Parathyroid adenoma (tissue), 2 donors: ENCODE measurements around the gene PCCA.
"Not testable (repeated sequence)": the region's sequence is repeated elsewhere in the genome, so short reads cannot be mapped to it uniquely, and the experiment has no call there.

Source experiments
- H2AFZ ChIP-seq: fragments of 300-600 bp; sonication (generic); one replicate; pipeline ENCODE4 v1.7.0; 2017; ENCODE audit warnings: antibody characterized with exemption, mild to moderate bottlenecking
- H3K27ac ChIP-seq: fragments of 300-600 bp; sonication (generic); one replicate; pipeline ENCODE4 v1.7.0; 2017
- H3K27me3 ChIP-seq: fragments of 300-600 bp; sonication (generic); one replicate; pipeline ENCODE4 v1.7.0; 2017; ENCODE audit warnings: low read length; ENCODE audit not compliant: control insufficient read depth, insufficient read depth
- H3K36me3 ChIP-seq: fragments of 300-600 bp; sonication (generic); one replicate; pipeline ENCODE4 v1.7.0; 2017; ENCODE audit warnings: low read length; ENCODE audit not compliant: control insufficient read depth, insufficient read depth
- H3K4me1 ChIP-seq: fragments of 300-600 bp; sonication (generic); one replicate; pipeline ENCODE4 v1.7.0; 2017; ENCODE audit warnings: control low read depth
- H3K4me2 ChIP-seq: fragments of 300-600 bp; sonication (generic); one replicate; pipeline ENCODE4 v1.7.0; 2017; ENCODE audit warnings: low read length
- H3K4me3 ChIP-seq: fragments of 300-600 bp; sonication (generic); one replicate; pipeline ENCODE4 v1.7.0; 2017; ENCODE audit warnings: low read depth, low read length
- H3K79me2 ChIP-seq: fragments of 300-600 bp; sonication (generic); one replicate; pipeline ENCODE4 v1.7.0; 2017; ENCODE audit warnings: control low read depth
- H3K9ac ChIP-seq: fragments of 300-600 bp; sonication (generic); one replicate; pipeline ENCODE4 v1.7.0; 2017; ENCODE audit warnings: mild to moderate bottlenecking
- H3K9me3 ChIP-seq: fragments of 300-600 bp; sonication (generic); one replicate; pipeline ENCODE4 v1.7.0; 2017; ENCODE audit warnings: low read length; ENCODE audit not compliant: control insufficient read depth
- CTCF ChIP-seq: fragments of 300-600 bp; sonication (generic); IDR thresholded peaks from one replicate; pipeline ENCODE4 v1.7.0; 2017; ENCODE audit warnings: antibody characterized with exemption, mild to moderate bottlenecking
- donor health status: primary hyperparathyroidism.

The PCCA gene

GRCh38 chr13:100147825-100148224 is 58.9 kb downstream of the PCCA start:
- no peaks in the 10 kb centered on the region for H3K36me3 ChIP-seq
- no peaks in the 10 kb centered on the region for H3K4me1 ChIP-seq
- no peaks in the 10 kb centered on the region for H3K27me3 ChIP-seq
- no peak overlapping the region for H3K4me3 ChIP-seq
- H3K4me2 ChIP-seq, result no peak overlapping the region
- no peaks in the 10 kb centered on the region for H3K9me3 ChIP-seq
- no peak for TF ChIP-seq CTCF
- H3K79me2 ChIP-seq, result no peaks in the 10 kb centered on the region
- no peak overlapping the region for H2AFZ ChIP-seq
- no peak overlapping the region for H3K9ac ChIP-seq
- H3K27ac ChIP-seq, result no peak overlapping the region

- Histone ChIP-seq H3K4me3 (no peak overlapping the region), H2AFZ (no peak overlapping the region), H3K27me3 (no peaks in the 10 kb centered on the region), H3K9ac (no peak overlapping the region), H3K4me2 (no peak overlapping the region), H3K9me3 (no peaks in the 10 kb centered on the region), H3K79me2 (no peaks in the 10 kb centered on the region), H3K36me3 (no peaks in the 10 kb centered on the region), H3K27ac (no peak overlapping the region), H3K4me1 (no peaks in the 10 kb centered on the region)
- TF ChIP-seq CTCF, result no peak
These were observed 59.5 kb downstream of the PCCA start for GRCh38 chr13:100148422-100148821.

- no peak overlapping the region for H3K4me2 ChIP-seq
- TF ChIP-seq CTCF, result no peak
- no peaks in the 10 kb centered on the region for H3K27me3 ChIP-seq
- no peak overlapping the region for H3K4me3 ChIP-seq
- H3K4me1 ChIP-seq, result no peaks in the 10 kb centered on the region
- H3K9me3 ChIP-seq, result no peaks in the 10 kb centered on the region
- H3K36me3 ChIP-seq, result no peaks in the 10 kb centered on the region
- H3K27ac ChIP-seq, result no peak overlapping the region
- H2AFZ ChIP-seq, result no peak overlapping the region
- H3K9ac ChIP-seq, result no peak overlapping the region
- H3K79me2 ChIP-seq, result no peaks in the 10 kb centered on the region
These were observed 60.5 kb downstream of the PCCA start for GRCh38 chr13:100149389-100149788.

- not testable (repeated sequence) for H3K79me2 ChIP-seq, H3K36me3 ChIP-seq, H2AFZ ChIP-seq, H3K27me3 ChIP-seq, H3K4me1 ChIP-seq, H3K9ac ChIP-seq, H3K4me3 ChIP-seq, H3K27ac ChIP-seq, H3K9me3 ChIP-seq, H3K4me2 ChIP-seq
These were observed 61.8 kb downstream of the PCCA start for GRCh38 chr13:100150711-100151110.

- no peaks in the 10 kb centered on the region for H3K27me3 ChIP-seq
- no peaks in the 10 kb centered on the region for H3K79me2 ChIP-seq
- no peak overlapping the region for H3K27ac ChIP-seq
- H2AFZ ChIP-seq, result no peak overlapping the region
- H3K36me3 ChIP-seq, result no peaks in the 10 kb centered on the region
- TF ChIP-seq CTCF, result no peak
- no peak overlapping the region for H3K4me3 ChIP-seq
- H3K4me2 ChIP-seq, result no peak overlapping the region
- H3K9ac ChIP-seq, result no peak overlapping the region
- H3K9me3 ChIP-seq, result no peaks in the 10 kb centered on the region
- H3K4me1 ChIP-seq, result no peaks in the 10 kb centered on the region
These were observed 66.0 kb downstream of the PCCA start for GRCh38 chr13:100154842-100155416.
